GM18508 (cell line): Measurements from ENCODE around the gene HS3ST3B1.

Source experiments
- ATAC-seq: cut with Tn5 transposase; IDR thresholded peaks from one replicate; pipeline ENCODE4 v1.9.1; 2021; ENCODE audit warnings: moderate number of reproducible peaks; ENCODE audit not compliant: insufficient read depth, unreplicated experiment

HS3ST3B1 gene

DNA sequence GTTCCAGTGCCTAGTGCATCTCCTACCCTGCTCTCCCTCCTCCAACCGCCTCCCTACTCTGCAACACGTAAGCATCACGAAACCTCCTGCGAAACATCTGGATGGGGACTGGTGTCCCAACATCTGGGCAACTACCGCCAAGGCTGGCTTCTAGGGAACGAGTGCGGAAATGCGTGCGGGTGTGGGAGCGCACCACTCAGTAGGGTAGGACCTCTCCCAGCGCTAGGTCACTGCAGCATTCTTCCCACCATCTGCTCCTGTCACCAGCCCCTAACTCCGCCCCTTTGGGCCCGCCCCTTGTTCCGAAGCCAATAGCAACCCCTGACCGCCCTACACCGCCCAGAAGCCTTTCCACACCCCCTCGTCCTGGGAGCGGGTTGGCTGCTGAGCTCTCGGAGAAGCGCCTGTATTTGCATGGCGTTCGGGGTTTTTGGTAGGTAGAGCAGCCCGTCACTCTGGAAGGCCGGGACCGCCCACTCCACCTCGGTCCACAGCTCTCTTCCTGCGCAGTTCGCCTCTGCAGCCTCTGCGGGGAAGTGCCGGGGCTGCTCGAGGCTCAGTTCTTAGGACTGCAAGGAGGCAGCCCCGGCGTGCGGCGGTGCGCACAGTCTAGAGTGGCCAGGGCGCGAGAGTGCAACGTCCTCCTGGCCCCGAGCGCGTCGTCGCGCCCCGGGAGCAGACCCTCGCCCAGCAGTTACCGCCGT lies at the start of gene HS3ST3B1:
HS3ST3B1 (plus strand) TSS at position 507 of the 704 bp plus-strand sequence. CDS start 438 bp downstream, outside the sequence.
- peak; percentile 79 for ATAC-seq

- no peak for ATAC-seq
These were observed 39.5 kb upstream of the HS3ST3B1 start for GRCh38 chr17:14261406-14261805.

DNA sequence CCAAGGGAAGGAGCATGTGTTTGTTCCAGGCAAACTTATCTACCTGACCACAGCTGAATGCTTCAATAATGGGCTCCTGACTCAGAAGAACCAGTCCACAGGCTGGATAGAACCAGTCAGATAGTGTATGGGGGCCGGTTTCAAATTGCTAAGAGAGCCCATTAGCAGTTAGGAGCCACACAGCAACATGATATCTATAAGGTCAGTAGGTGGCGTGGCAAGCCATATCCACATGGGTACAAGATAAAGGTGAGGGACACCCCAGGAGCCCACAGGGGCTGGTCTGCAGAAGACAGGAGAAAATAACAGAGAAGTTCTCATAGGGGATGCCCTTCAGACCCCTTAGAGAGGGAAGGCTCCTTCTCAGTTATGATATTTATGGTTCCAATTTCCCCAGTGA lies 32.6 kb upstream of the HS3ST3B1 start:
- no peak for ATAC-seq

DNA sequence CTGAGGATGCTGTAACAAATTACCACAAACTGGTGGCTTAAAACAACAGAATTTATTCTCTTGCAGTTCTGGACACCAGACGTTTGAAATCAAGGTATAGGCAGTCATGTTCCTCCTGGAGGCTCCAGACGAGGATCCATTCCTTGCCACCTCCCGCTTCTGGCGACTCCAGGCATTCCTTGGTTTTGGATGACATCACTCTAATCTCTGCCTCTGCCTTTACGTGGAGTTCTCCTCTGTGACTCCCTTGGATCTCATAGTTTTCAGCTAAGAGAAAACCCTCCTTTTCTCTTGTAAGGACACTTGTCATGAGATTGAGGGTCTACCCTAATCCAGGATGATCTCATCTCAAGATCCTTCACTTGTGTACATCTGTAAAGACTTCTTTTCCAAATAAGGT lies 31.4 kb upstream of the HS3ST3B1 start:
- no peak for ATAC-seq

- ATAC-seq = no peak
These were observed 30.4 kb upstream of the HS3ST3B1 start for GRCh38 chr17:14270508-14270907.

DNA sequence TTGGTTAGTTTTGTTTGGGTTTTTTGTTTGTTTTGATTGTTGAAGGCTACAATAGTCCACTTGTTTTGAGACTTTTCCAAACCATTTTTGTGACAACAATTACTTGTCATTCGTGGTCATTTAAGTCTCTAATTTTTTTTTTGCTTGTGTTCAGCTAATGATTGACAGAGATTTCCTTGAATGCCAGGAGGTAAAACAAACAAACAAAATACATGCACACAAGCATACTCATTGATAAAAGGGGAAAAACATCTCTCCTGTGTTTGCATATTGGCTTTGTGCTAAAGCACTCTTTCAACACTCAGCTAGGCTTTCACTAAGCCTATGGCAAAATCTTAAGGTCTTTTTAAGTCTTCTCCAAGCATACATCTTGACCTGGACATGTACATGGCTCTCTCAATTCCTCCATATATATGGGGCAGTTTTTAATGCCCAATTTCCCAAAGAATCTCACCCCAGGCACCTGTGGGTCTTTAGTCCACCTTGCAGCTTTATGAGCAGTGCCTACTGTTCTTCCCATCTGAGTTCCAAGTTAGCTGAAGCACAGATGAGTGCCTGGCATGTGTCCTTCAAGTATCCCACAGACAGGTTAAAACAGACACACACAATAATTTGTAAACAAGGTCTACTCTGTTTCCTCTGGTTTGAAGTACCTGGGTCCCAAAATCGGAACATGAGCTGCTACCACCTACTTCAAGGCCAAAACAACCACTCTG lies 24.2 kb upstream of the HS3ST3B1 start:
- ATAC-seq = no peak

DNA sequence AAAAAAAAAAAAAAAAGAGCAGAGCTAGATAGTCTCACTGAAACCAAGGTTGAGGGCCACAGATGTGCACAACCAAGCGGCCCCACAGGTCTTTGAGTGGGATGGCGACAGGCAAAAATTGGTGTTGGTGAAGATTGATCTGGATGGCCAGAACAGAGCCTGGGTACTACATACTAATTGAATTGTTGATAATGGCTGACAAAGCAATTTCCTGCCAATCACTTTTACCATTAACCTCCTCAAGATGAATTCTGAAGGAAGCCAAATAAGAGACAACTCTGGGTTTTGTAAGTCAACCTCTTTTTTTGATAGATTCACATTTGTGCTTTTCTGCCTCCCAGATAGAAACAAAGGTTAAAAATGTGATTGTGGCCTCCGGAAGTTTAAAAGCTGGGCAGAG lies 19.4 kb upstream of the HS3ST3B1 start:
- no peak for ATAC-seq

- no peak for ATAC-seq
These were observed 18.2 kb upstream of the HS3ST3B1 start for GRCh38 chr17:14282726-14283125.

- no peak for ATAC-seq
These were observed 11.7 kb upstream of the HS3ST3B1 start for GRCh38 chr17:14289162-14289561.

- no peak for ATAC-seq
These were observed 6.0 kb upstream of the HS3ST3B1 start for GRCh38 chr17:14294876-14295275.

DNA sequence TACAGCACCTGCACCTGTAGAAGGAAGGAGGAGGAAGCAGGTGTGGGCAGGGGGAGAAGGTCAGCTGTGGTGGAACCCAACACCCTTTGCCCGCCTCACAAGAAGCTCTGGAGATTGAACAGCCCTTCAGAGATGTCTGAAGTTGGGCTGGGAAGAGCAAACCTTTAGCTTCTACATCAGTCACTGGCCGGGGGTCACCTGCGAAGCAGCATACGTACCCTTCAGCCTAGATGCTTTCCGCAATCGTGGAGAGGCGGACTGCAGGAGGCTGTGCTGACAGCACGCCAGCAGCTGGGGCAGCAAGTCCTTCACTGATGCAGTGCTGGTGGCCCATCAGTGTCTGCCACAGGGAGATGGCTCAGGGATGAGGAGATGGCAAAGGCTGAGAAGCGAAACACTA lies 5.2 kb upstream of the HS3ST3B1 start:
- no peak for ATAC-seq

- ATAC-seq = no peak
These were observed 4.5 kb upstream of the HS3ST3B1 start for GRCh38 chr17:14296166-14296910.

DNA sequence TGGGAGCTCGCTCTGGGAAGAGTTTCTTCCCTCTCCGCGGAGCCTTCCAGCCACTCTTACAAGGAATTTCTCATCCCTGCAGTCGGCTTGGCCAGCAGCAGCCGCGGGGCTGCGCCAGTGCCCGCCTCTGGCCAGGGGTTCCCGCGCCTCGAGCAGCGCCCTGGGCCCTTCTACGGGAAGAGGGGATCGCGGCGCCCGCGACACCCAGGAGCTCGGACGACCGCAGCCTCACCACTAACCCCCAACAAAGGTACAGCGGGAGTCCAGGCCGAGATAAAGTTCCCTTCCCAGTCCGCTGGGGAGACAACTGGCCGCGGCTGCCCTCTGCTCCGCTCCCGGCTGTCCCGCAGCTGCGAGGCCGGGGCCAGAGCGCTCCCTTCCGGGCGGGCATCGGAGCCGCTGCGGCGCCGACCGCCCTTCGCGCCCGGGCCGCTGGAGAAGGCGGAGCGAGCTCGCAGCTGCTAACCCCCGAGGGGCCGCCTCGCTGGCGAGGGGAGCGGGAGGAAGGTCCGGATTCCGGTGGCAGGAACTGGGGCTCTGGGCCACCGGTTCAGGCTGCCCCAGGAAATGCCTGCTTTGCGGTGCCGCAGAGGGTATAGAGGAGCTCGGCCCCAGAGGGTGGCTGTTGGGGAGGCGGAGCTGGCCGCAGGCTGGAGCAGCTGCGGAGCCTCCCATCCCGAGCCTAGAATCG lies 3.6 kb upstream of the HS3ST3B1 start:
- ATAC-seq = no peak

DNA sequence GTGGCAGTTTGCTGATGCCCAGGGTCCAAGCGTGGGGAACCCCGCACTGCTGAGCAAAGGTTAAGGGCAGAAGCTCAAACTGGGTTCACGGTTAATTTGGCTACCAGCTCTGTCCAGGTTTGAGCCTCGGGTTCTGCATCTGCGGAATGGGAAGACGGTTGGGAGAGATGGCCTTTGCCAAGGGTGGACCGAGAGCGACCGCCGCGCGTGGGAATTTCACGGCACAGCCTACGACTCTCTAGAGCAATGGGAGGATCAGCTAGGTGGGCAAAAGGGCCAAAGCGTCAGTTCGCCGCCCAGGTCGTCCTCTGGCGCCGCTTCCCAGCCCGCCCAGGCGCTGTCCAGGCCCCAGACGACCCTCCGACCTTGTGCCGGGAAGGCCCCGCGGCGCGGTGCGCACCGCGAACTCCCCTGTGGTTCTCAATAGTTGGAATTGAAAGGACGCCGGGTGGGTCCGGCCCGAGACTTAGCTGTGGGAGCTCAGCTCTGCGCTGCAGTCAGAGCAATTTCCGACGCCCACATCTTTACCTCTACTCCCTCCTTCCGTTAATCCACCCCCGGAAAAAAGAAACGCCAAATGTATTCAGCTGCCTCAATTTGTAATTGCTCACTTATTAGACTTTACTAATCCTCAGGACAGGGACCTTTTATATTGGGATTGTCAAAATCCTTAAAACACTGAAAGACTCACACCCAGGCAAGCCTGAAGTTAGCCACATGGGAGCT lies 2.5 kb upstream of the HS3ST3B1 start:
- no peak for ATAC-seq

GRCh38 chr17:14298947-14299279 lies 2.0 kb upstream of the HS3ST3B1 start:
- ATAC-seq = no peak

GRCh38 chr17:14299280-14300141 lies 1.4 kb upstream of the HS3ST3B1 start:
- ATAC-seq = no peak

DNA sequence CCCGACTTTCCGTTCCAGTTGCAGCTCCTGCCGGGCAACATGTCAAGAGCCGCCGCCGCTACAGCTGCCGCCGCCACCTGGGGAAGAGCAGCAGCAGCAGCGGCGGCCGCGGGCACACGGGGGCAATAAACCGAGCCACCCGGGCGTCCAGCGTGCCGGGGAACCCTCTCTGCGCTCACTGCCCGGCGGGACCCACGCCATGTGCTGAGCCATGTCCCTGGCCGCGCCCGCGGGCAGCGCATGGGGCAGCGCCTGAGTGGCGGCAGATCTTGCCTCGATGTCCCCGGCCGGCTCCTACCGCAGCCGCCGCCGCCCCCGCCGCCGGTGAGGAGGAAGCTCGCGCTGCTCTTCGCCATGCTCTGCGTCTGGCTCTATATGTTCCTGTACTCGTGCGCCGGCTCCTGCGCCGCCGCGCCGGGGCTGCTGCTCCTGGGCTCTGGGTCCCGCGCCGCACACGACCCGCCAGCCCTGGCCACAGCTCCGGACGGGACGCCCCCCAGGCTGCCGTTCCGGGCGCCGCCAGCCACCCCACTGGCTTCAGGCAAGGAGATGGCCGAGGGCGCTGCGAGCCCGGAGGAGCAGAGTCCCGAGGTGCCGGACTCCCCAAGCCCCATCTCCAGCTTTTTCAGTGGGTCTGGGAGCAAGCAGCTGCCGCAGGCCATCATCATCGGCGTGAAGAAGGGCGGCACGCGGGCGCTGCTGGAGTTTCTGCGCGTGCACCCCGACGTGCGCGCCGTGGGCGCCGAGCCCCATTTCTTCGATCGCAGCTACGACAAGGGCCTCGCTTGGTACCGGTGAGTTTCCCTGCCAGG lies 604 bp downstream of the HS3ST3B1 start:
- no peak for ATAC-seq

- no peak for ATAC-seq
These were observed 1.2 kb downstream of the HS3ST3B1 start for GRCh38 chr17:14302091-14302430.
